ENCODE measurements around the gene SMAP1. TPM values are rescaled to one million over a fixed set of nuclear protein-coding genes. Genes with fewer than 3 reads are reported as not detected.
A peak's percentile ranks its signal among the peaks of the same experiment; 100 is the strongest.

The SMAP1 gene
- total and polyA plus RNA-seq, 4 donors: 32.5 to 67.8 (median 47.6) TPM

GRCh38 chr6:70844301-70844700 lies 176.6 kb downstream of the SMAP1 start:
- H3K36me3 ChIP-seq (ENCODE audit: control insufficient read depth, insufficient read depth, low read length): no peaks in the 10 kb centered on the region
- H3K4me1 ChIP-seq (ENCODE audit: control insufficient read depth, insufficient read depth, low read length): peaks cover 5% of the 10 kb centered on the region
- H3K27me3 ChIP-seq (ENCODE audit: control insufficient read depth, insufficient read depth, low read length): no peaks in the 10 kb centered on the region
- WGBS (ENCODE audit: insufficient coverage): no CpG with 5 or more reads among the region's 1 CpG
- H3K9me3 ChIP-seq (ENCODE audit: control insufficient read depth, insufficient read depth, low read length): no peaks in the 10 kb centered on the region
- H3K4me3 ChIP-seq (ENCODE audit: low read depth, low read length): no peak overlapping the region
- no peak for DNase-seq (ENCODE audit: low read depth in 4 of 6, low spot score in 6 of 6)
- H3K27ac ChIP-seq (ENCODE audit: low read depth, low read length): no peak overlapping the region

GRCh38 chr6:70846207-70846835 lies 178.6 kb downstream of the SMAP1 start:
- Histone ChIP-seq H3K4me3 (ENCODE audit: low read depth, low read length) (no peak overlapping the region), H3K27me3 (ENCODE audit: control insufficient read depth, insufficient read depth, low read length) (no peaks in the 10 kb centered on the region), H3K4me1 (ENCODE audit: control insufficient read depth, insufficient read depth, low read length) (peaks cover 5% of the 10 kb centered on the region), H3K36me3 (ENCODE audit: control insufficient read depth, insufficient read depth, low read length) (no peaks in the 10 kb centered on the region), H3K27ac (ENCODE audit: low read depth, low read length) (no peak overlapping the region), H3K9me3 (ENCODE audit: control insufficient read depth, insufficient read depth, low read length) (no peaks in the 10 kb centered on the region)
- DNase-seq (ENCODE audit: low read depth in 4 of 6, low spot score in 6 of 6): no peak
- 90% methylated on average over 7 of the region's 8 CpGs for WGBS (ENCODE audit: insufficient coverage)

GRCh38 chr6:70847106-70848084 lies 179.7 kb downstream of the SMAP1 start:
- Histone ChIP-seq H3K4me3 (ENCODE audit: low read depth, low read length) (no peak overlapping the region), H3K9me3 (ENCODE audit: control insufficient read depth, insufficient read depth, low read length) (no peaks in the 10 kb centered on the region), H3K36me3 (ENCODE audit: control insufficient read depth, insufficient read depth, low read length) (no peaks in the 10 kb centered on the region), H3K4me1 (ENCODE audit: control insufficient read depth, insufficient read depth, low read length) (peaks cover 5% of the 10 kb centered on the region), H3K27ac (ENCODE audit: low read depth, low read length) (no peak overlapping the region), H3K27me3 (ENCODE audit: control insufficient read depth, insufficient read depth, low read length) (no peaks in the 10 kb centered on the region)
- no CpG with 5 or more reads among the region's 4 CpGs for WGBS (ENCODE audit: insufficient coverage)
- DNase-seq (ENCODE audit: low read depth in 4 of 6, low spot score in 6 of 6): peak in 5 of 6 donors; percentile 11 to 97 (median 45)

GRCh38 chr6:70849348-70850069 lies 181.8 kb downstream of the SMAP1 start:
- H3K4me3 ChIP-seq (ENCODE audit: low read depth, low read length): no peak overlapping the region
- H3K27ac ChIP-seq (ENCODE audit: low read depth, low read length): no peak overlapping the region
- H3K9me3 ChIP-seq (ENCODE audit: control insufficient read depth, insufficient read depth, low read length): no peaks in the 10 kb centered on the region
- H3K4me1 ChIP-seq (ENCODE audit: control insufficient read depth, insufficient read depth, low read length): peaks cover 5% of the 10 kb centered on the region
- WGBS (ENCODE audit: insufficient coverage): 100% methylated on average over 1 of the region's 1 CpG
- no peak for DNase-seq (ENCODE audit: low read depth in 4 of 6, low spot score in 6 of 6)
- no peaks in the 10 kb centered on the region for H3K27me3 ChIP-seq (ENCODE audit: control insufficient read depth, insufficient read depth, low read length)
- no peaks in the 10 kb centered on the region for H3K36me3 ChIP-seq (ENCODE audit: control insufficient read depth, insufficient read depth, low read length)

- Histone ChIP-seq H3K27ac (ENCODE audit: low read depth, low read length) (no peak overlapping the region), H3K9me3 (ENCODE audit: control insufficient read depth, insufficient read depth, low read length) (no peaks in the 10 kb centered on the region), H3K36me3 (ENCODE audit: control insufficient read depth, insufficient read depth, low read length) (peaks cover under 1% of the 10 kb centered on the region), H3K4me3 (ENCODE audit: low read depth, low read length) (no peak overlapping the region), H3K27me3 (ENCODE audit: control insufficient read depth, insufficient read depth, low read length) (no peaks in the 10 kb centered on the region), H3K4me1 (ENCODE audit: control insufficient read depth, insufficient read depth, low read length) (no peaks in the 10 kb centered on the region)
- DNase-seq (ENCODE audit: low read depth in 4 of 6, low spot score in 6 of 6): no peak
Measured at GRCh38 chr6:70852667-70853246, 185.1 kb downstream of the SMAP1 start.

- Histone ChIP-seq H3K4me3 (ENCODE audit: low read depth, low read length) (no peak overlapping the region), H3K27ac (ENCODE audit: low read depth, low read length) (no peak overlapping the region), H3K9me3 (ENCODE audit: control insufficient read depth, insufficient read depth, low read length) (no peaks in the 10 kb centered on the region), H3K27me3 (ENCODE audit: control insufficient read depth, insufficient read depth, low read length) (no peaks in the 10 kb centered on the region), H3K4me1 (ENCODE audit: control insufficient read depth, insufficient read depth, low read length) (no peaks in the 10 kb centered on the region), H3K36me3 (ENCODE audit: control insufficient read depth, insufficient read depth, low read length) (peaks cover 3% of the 10 kb centered on the region)
- 100% methylated on average over 1 of the region's 5 CpGs for WGBS (ENCODE audit: insufficient coverage)
- no peak for DNase-seq (ENCODE audit: low read depth in 4 of 6, low spot score in 6 of 6)
Measured at GRCh38 chr6:70857387-70858077, 189.8 kb downstream of the SMAP1 start.

- Histone ChIP-seq H3K27ac (ENCODE audit: low read depth, low read length) (no peak overlapping the region), H3K4me1 (ENCODE audit: control insufficient read depth, insufficient read depth, low read length) (no peaks in the 10 kb centered on the region), H3K27me3 (ENCODE audit: control insufficient read depth, insufficient read depth, low read length) (no peaks in the 10 kb centered on the region), H3K4me3 (ENCODE audit: low read depth, low read length) (no peak overlapping the region), H3K36me3 (ENCODE audit: control insufficient read depth, insufficient read depth, low read length) (peaks cover 3% of the 10 kb centered on the region), H3K9me3 (ENCODE audit: control insufficient read depth, insufficient read depth, low read length) (no peaks in the 10 kb centered on the region)
- WGBS (ENCODE audit: insufficient coverage): no CpG with 5 or more reads among the region's 1 CpG
- DNase-seq (ENCODE audit: low read depth in 4 of 6, low spot score in 6 of 6): no peak
Measured at GRCh38 chr6:70860045-70860444, 192.4 kb downstream of the SMAP1 start.

GRCh38 chr6:70860920-70861319 lies 193.2 kb downstream of the SMAP1 start:
- no peaks in the 10 kb centered on the region for H3K9me3 ChIP-seq (ENCODE audit: control insufficient read depth, insufficient read depth, low read length)
- H3K27me3 ChIP-seq (ENCODE audit: control insufficient read depth, insufficient read depth, low read length): no peaks in the 10 kb centered on the region
- H3K4me3 ChIP-seq (ENCODE audit: low read depth, low read length): no peak overlapping the region
- no peaks in the 10 kb centered on the region for H3K4me1 ChIP-seq (ENCODE audit: control insufficient read depth, insufficient read depth, low read length)
- peaks cover 3% of the 10 kb centered on the region for H3K36me3 ChIP-seq (ENCODE audit: control insufficient read depth, insufficient read depth, low read length)
- no peak overlapping the region for H3K27ac ChIP-seq (ENCODE audit: low read depth, low read length)
- WGBS (ENCODE audit: insufficient coverage): no CpG with 5 or more reads among the region's 1 CpG
- DNase-seq (ENCODE audit: low read depth in 4 of 6, low spot score in 6 of 6): no peak

GRCh38 chr6:70863343-70863742 lies 195.7 kb downstream of the SMAP1 start:
- Histone ChIP-seq H3K36me3 (ENCODE audit: control insufficient read depth, insufficient read depth, low read length) (no peaks in the 10 kb centered on the region), H3K9me3 (ENCODE audit: control insufficient read depth, insufficient read depth, low read length) (no peaks in the 10 kb centered on the region), H3K4me1 (ENCODE audit: control insufficient read depth, insufficient read depth, low read length) (no peaks in the 10 kb centered on the region), H3K27ac (ENCODE audit: low read depth, low read length) (no peak overlapping the region), H3K4me3 (ENCODE audit: low read depth, low read length) (no peak overlapping the region), H3K27me3 (ENCODE audit: control insufficient read depth, insufficient read depth, low read length) (no peaks in the 10 kb centered on the region)
- WGBS (ENCODE audit: insufficient coverage): no CpG with 5 or more reads among the region's 3 CpGs
- DNase-seq (ENCODE audit: low read depth in 4 of 6, low spot score in 6 of 6): no peak
